ENCODE results near the gene XAF1. TPM values are rescaled to one million over a fixed set of nuclear protein-coding genes. Genes with fewer than 3 reads are reported as not detected.
"Not testable (repeated sequence)": the region's sequence is repeated elsewhere in the genome, so short reads cannot be mapped to it uniquely, and the experiment has no call there.

Gene XAF1
- total RNA-seq, result 99.1 TPM
- long read RNA-seq, transcript XAF1-202 (7 exons, 3,623 nt), result major isoform, 17 of 86 reads
- long read RNA-seq, transcript XAF1-201 (6 exons, 1,584 nt), result minor isoform, 9 of 86 reads
- long read RNA-seq, partial matches to known transcripts, result 23 of 86 reads
- long read RNA-seq, other reads (novel, unspliced or antisense), result 35 of 86 reads

GRCh38 chr17:6755731-6756184 is at the start of gene XAF1:
Gene XAF1 (plus strand): TSS chr17:6756046. CDS start chr17:6756079, 33 bp downstream.
- DNase-seq (ENCODE audit: low spot score), result no peak

- DNase-seq (ENCODE audit: low spot score), result peak; percentile 81
Observed at GRCh38 chr17:6706499-6706898, 49.3 kb upstream of the XAF1 start.

- DNase-seq (ENCODE audit: low spot score), result peak; percentile 81
Observed at GRCh38 chr17:6706996-6707395, 48.9 kb upstream of the XAF1 start.

GRCh38 chr17:6708357-6708961 is 47.4 kb upstream of the XAF1 start:
- peak; percentile 51 for DNase-seq (ENCODE audit: low spot score)

- DNase-seq (ENCODE audit: low spot score), result peak; percentile 33
Observed at GRCh38 chr17:6710317-6710716, 45.5 kb upstream of the XAF1 start.

GRCh38 chr17:6711081-6711674 is 44.7 kb upstream of the XAF1 start:
- DNase-seq (ENCODE audit: low spot score), result peak; percentile 69

GRCh38 chr17:6711681-6712057 is 44.2 kb upstream of the XAF1 start:
- peak; percentile 68 for DNase-seq (ENCODE audit: low spot score)

- peak; percentile 69 for DNase-seq (ENCODE audit: low spot score)
Observed at GRCh38 chr17:6712058-6712853, 43.6 kb upstream of the XAF1 start.

GRCh38 chr17:6712854-6713129 is 43.1 kb upstream of the XAF1 start:
- no peak for DNase-seq (ENCODE audit: low spot score)

- DNase-seq (ENCODE audit: low spot score), result peak; percentile 81
Observed at GRCh38 chr17:6713130-6713917, 42.5 kb upstream of the XAF1 start, which contains the start of gene SLC13A5. Gene SLC13A5 (minus strand): TSS chr17:6713369. CDS start chr17:6713333, 36 bp downstream.

- DNase-seq (ENCODE audit: low spot score), result no peak
Observed at GRCh38 chr17:6713918-6714271, 42.0 kb upstream of the XAF1 start.

- peak; percentile 47 for DNase-seq (ENCODE audit: low spot score)
Observed at GRCh38 chr17:6714315-6714874, 41.5 kb upstream of the XAF1 start.

GRCh38 chr17:6716736-6717135 is 39.1 kb upstream of the XAF1 start:
- no peak for DNase-seq (ENCODE audit: low spot score)

GRCh38 chr17:6721744-6722143 is 34.1 kb upstream of the XAF1 start:
- DNase-seq (ENCODE audit: low spot score), result no peak

GRCh38 chr17:6724009-6724408 is 31.8 kb upstream of the XAF1 start:
- DNase-seq (ENCODE audit: low spot score), result no peak

GRCh38 chr17:6729531-6729930 is 26.3 kb upstream of the XAF1 start:
- no peak for DNase-seq (ENCODE audit: low spot score)

- not testable (repeated sequence) for DNase-seq (ENCODE audit: low spot score)
Observed at GRCh38 chr17:6746665-6747064, 9.2 kb upstream of the XAF1 start.

GRCh38 chr17:6748617-6749016 is 7.2 kb upstream of the XAF1 start:
- no peak for DNase-seq (ENCODE audit: low spot score)

GRCh38 chr17:6749519-6749918 is 6.3 kb upstream of the XAF1 start:
- no peak for DNase-seq (ENCODE audit: low spot score)

GRCh38 chr17:6752068-6752909 is 3.6 kb upstream of the XAF1 start:
- no peak for DNase-seq (ENCODE audit: low spot score)
